HFFc6 (cell line): ENCODE data around the gene ZSWIM3. TPM values are rescaled to one million over a fixed set of nuclear protein-coding genes. Genes with fewer than 3 reads are reported as not detected.

Experiments
- DNase-seq: peaks from one replicate; pipeline ENCODE4 v3.0.0-alpha.2; 2018
- H3K27ac Mint-ChIP-seq: 2 replicates; pipeline ENCODE4 v1.8.0; 2020; ENCODE audit warnings: mild to moderate bottlenecking, mixed read lengths
- H3K27me3 Mint-ChIP-seq: 2 replicates; pipeline ENCODE4 v1.8.0; 2021; ENCODE audit warnings: mild to moderate bottlenecking, moderate library complexity, mixed read lengths; ENCODE audit not compliant: insufficient read depth
- H3K36me3 Mint-ChIP-seq: 2 replicates; pipeline ENCODE4 v1.8.0; 2021; ENCODE audit warnings: low read depth, mixed read lengths
- H3K4me1 Mint-ChIP-seq: 2 replicates; pipeline ENCODE4 v1.8.0; 2020; ENCODE audit warnings: low read depth, mixed read lengths
- H3K4me3 Mint-ChIP-seq: 2 replicates; pipeline ENCODE4 v1.8.0; 2020; ENCODE audit warnings: mild to moderate bottlenecking, moderate library complexity, mixed read lengths
- H3K9me3 Mint-ChIP-seq: 2 replicates; pipeline ENCODE4 v1.8.0; 2020; ENCODE audit warnings: mild to moderate bottlenecking, mixed read lengths
- CTCF ChIP-seq: fragments of 200-600 bp; sonication (generic); IDR thresholded peaks from 2 replicates; pipeline ENCODE4 v1.5.0; 2021; ENCODE audit warnings: antibody characterized with exemption, mild to moderate bottlenecking
- total RNA-seq, 6 experiments: library from RNA; stranded (reverse); fragmentation: NEBNext Ultra II Directional; extraction: Animal tissue kit (Norgen Biotek cat#: 25700); gene quantifications; 2 replicates in 1 of 6; 3 replicates in 5 of 6; pipeline ENCODE4 v1.2.3, GENCODE V29; 2021

The ZSWIM3 gene
- total RNA-seq, 6 experiments from 2014 or later = 2.3 to 4.0 (median 2.7) TPM

- Mint-ChIP-seq H3K27me3 (peaks cover 3% of the 10 kb centered on the region; the same call in 1 of the 2 replicates), H3K4me1 (peaks cover 10% of the 10 kb centered on the region; the same call in 1 of the 2 replicates), H3K4me3 (no peak overlapping the region), H3K27ac (no peak overlapping the region), H3K9me3 (no peaks in the 10 kb centered on the region), H3K36me3 (peaks cover 17% of the 10 kb centered on the region; the same call in 1 of the 2 replicates)
- no peak for TF ChIP-seq CTCF
- DNase-seq = no peak
Measured at GRCh38 chr20:45852326-45852725, 5.1 kb upstream of the ZSWIM3 start.

GRCh38 chr20:45853484-45853883, 3.9 kb upstream of the ZSWIM3 start:
- Mint-ChIP-seq H3K9me3 (no peaks in the 10 kb centered on the region), H3K36me3 (peaks cover 17% of the 10 kb centered on the region; the same call in 1 of the 2 replicates), H3K4me3 (no peak overlapping the region), H3K27ac (no peak overlapping the region), H3K4me1 (peaks cover 20% of the 10 kb centered on the region), H3K27me3 (peaks cover 3% of the 10 kb centered on the region; the same call in 1 of the 2 replicates)
- DNase-seq = no peak
- no peak for TF ChIP-seq CTCF

GRCh38 chr20:45857882-45858216, 435 bp downstream of the ZSWIM3 start:
- H3K36me3 Mint-ChIP-seq = peaks cover 20% of the 10 kb centered on the region
- DNase-seq = no peak
- peaks cover 42% of the 10 kb centered on the region for H3K4me1 Mint-ChIP-seq
- peak overlapping the region; percentile 75 for H3K27ac Mint-ChIP-seq
- no peaks in the 10 kb centered on the region; the same call in 1 of the 2 replicates for H3K9me3 Mint-ChIP-seq
- H3K4me3 Mint-ChIP-seq = peak overlapping the region; percentile 94
- H3K27me3 Mint-ChIP-seq = peaks cover 3% of the 10 kb centered on the region; the same call in 1 of the 2 replicates
- TF ChIP-seq CTCF = no peak

- Mint-ChIP-seq H3K4me3 (no peak overlapping the region), H3K27me3 (peaks cover 3% of the 10 kb centered on the region; the same call in 1 of the 2 replicates), H3K9me3 (no peaks in the 10 kb centered on the region; the same call in 1 of the 2 replicates), H3K36me3 (peaks cover 16% of the 10 kb centered on the region), H3K27ac (no peak overlapping the region), H3K4me1 (peaks cover 42% of the 10 kb centered on the region)
- DNase-seq = no peak
- TF ChIP-seq CTCF = no peak
Measured at GRCh38 chr20:45859916-45860315, 2.5 kb downstream of the ZSWIM3 start.

GRCh38 chr20:45860560-45861220, 3.3 kb downstream of the ZSWIM3 start:
- peaks cover 42% of the 10 kb centered on the region for H3K4me1 Mint-ChIP-seq
- DNase-seq = no peak
- H3K4me3 Mint-ChIP-seq = no peak overlapping the region
- H3K36me3 Mint-ChIP-seq = peaks cover 16% of the 10 kb centered on the region
- H3K9me3 Mint-ChIP-seq = no peaks in the 10 kb centered on the region; the same call in 1 of the 2 replicates
- TF ChIP-seq CTCF = no peak
- peaks cover 3% of the 10 kb centered on the region; the same call in 1 of the 2 replicates for H3K27me3 Mint-ChIP-seq
- no peak overlapping the region for H3K27ac Mint-ChIP-seq
